Left renal pelvis (tissue), 4 donors: ENCODE data around the gene KCTD5. TPM values are rescaled to one million over a fixed set of nuclear protein-coding genes. Genes with fewer than 3 reads are reported as not detected.
A peak's percentile ranks its signal among the peaks of the same experiment; 100 is the strongest.
"Not testable (repeated sequence)": the region's sequence is repeated elsewhere in the genome, so short reads cannot be mapped to it uniquely, and the experiment has no call there.

Experiments used
- DNase-seq, 4 donors: peaks; one replicate each; pipeline ENCODE4 v3.0.0-alpha.2; 2013; ENCODE audit warnings: low read depth in 4 of 4, low spot score in 3 of 4
- polyA plus RNA-seq, 4 donors: library from polyadenylated mRNA; unstranded; fragments of 120-200 nt; gene quantifications; one replicate each; pipeline ENCODE4 v1.2.1, GENCODE V29; 2013; ENCODE audit not compliant: insufficient read length in 4 of 4

The KCTD5 gene
- polyA plus RNA-seq, 4 donors, result 19.2 to 26.0 (median 24.0) TPM

DNA sequence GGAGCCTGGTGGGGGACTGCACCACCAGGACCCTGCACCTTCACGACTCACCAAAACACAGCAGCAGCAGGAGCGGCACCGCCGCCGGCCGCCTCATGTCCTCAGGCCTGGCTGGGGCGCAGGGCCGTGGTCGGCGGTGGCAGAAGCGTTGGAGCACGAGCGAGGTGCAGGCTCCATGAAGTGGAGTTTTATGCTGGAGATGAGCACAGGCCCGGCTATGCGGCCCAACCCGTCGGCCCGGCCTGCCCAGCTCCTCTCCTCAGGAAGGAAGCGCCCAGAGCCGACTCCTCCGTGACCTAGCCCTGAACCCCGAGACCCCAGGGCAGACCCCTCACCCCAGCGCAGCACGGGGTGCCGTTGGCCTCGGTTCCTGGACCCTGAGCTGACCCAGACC lies 37.7 kb downstream of the KCTD5 start, which contains the start of gene PRSS27:
TSS of gene PRSS27 (minus strand) at position 161 of the 394 bp plus-strand sequence. CDS start at position 97, 64 bp downstream.
- no peak for DNase-seq

DNA sequence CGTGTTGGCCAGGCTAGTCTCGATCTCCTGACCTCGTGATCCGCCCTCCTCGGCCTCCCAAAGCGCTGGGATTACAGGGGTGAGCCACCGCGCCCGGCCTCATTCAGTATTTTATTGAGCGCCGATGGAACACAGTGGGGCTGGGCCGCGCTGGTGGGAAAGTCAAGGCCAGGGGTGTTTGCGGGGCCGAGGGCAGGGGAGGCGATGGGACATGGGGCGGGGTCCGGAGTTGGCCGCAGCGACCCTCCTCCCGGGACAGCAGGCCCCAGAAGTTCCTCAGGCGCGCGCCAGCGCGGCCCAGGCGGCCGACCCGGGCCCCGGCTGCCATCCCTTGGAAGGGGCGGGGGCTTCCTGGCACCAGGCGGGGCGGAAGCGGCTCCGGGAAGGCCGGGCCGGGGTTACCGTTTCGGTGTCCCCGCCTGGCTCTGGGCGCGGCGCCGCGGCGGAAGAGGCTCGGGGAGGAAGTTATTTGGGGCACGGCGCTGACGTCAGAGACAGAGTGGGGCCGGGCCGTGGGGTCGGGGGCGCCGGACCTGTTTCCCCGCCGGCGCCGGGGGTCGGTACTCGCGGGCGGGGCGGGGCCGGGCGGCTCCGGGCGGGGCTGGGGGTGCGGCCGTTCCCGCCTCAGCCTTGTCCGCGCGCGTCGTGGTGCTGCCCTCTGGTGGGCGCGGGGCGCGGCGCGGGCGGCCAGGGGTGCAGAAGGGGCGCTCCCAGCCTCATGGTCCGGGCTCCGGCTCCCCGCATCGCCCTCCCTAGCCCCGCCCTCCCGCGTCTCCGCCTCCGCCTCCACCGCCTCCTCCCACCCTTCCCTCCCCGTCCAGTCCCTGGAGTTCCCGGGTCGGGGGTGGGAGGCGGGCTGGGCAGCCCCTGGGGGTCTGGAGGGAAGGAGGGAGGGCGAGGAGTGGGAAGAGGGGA lies 38.7 kb downstream of the KCTD5 start:
- peak; percentile 36 to 61 (median 52) for DNase-seq

DNA sequence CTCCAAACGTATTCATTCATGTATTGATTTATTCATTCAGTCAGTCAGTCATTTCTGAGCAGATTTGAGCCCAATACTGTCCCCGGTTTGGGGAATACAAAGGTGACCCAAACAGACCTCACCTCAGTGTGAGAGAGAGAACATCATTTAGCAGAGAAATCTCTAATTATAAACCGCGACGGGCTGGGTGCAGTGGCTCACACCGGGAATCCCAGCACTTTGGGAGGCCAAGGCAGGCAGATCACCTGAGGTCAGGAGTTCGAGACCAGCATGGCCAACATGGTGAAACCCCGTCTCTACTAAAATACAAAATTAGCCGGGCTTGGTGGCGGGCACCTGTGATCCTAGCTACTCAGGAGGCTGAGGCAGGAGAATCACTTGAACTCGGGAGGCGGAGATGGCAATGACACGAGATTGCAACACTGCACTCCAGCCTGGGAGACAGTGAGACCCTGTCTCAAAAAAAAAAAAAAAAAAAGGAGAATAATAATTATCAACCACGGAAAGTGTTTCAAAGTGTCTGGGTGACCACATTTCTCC lies 39.4 kb downstream of the KCTD5 start:
- DNase-seq, result not testable (repeated sequence)

DNA sequence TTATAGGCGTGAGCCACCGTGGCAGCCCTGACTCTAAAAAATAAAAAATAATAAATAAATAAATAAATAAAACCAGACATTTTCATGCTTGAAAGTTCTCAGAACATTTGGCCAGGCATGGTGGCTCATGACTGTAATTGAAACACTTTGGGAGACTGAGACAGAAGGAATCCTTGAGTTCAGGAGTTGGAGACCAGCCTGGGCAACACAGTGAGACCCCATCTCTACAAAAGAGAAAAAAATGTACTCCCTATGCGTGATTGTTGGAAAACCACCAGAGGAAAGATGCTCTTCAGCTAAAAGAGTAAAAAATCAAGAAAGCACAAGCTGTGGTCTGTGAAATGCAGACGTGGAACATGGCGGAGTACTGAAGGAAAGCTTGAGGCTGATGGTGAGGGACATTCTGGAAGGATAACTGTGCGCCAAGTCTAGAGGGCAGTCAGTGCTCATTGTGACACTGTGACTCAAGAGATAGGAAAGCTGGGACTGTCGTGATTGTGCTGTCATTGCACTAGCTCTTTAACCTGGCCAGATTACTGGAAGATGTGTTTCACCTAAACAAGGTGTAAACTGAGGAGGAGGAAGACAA lies 41.9 kb downstream of the KCTD5 start:
- no peak for DNase-seq

DNA sequence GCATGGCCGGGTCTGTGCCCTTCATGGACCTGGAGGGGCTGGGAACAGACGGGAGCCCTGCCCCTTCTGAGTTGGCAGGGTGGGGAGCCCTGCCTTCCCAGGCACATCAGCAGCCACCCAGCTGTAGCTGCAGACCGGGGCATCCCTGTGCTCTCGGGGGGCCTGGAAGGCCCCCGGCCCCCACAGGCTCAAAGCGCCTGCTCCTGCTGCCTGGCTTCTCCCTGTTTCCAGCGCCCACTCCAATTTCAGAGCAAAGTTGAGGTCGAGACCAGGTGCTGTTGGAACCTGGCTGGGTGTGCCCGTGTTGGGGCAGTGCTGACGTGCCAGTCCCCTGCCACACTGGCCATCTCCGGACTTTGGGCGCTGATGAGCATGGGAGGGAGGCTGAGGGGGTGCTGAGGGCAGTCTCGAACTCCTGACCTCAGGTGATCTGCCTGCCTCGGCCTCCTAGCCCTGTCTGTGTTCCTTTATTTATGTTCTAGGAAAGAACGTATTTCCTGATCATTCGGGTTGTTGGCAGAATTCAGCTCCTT lies 42.6 kb downstream of the KCTD5 start:
- DNase-seq, result no peak

DNA sequence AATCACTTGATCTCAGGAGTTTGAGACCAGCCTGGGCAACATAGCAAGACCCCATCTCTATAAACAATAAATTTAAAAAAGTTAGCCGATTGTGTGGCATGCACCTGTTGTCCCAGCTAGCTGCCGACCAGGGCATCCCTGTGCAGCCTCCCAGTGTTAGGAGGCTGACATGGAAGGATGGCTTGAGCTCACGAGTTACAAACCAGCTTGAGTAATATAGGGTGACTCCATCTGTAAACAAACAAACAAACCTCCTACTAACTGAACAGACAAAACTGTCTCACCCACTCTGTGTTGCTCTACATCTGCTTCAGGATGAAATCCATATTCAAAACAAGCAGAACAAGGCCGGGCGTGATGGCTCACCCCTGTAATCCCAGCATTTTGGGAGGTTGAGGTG lies 44.6 kb downstream of the KCTD5 start:
- no peak for DNase-seq

DNA sequence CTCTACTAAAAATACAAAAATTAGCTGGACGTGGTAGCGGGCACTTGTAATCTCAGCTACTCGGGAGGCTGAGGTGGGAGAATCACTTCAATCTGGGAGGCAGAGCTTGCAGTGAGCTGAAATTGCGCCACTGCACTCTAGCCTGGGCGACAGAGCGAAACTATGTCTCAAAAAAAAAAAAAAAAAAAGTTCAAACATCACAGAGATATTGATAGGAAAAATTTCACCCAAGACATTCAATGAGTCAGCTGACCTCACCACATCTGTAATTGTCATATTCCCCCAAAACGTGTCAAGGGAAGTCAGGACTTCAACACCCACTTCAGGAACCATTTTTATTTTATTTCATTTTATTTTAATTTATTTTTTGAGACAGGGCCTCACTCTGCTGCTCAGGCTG lies 45.7 kb downstream of the KCTD5 start:
- no peak for DNase-seq

DNA sequence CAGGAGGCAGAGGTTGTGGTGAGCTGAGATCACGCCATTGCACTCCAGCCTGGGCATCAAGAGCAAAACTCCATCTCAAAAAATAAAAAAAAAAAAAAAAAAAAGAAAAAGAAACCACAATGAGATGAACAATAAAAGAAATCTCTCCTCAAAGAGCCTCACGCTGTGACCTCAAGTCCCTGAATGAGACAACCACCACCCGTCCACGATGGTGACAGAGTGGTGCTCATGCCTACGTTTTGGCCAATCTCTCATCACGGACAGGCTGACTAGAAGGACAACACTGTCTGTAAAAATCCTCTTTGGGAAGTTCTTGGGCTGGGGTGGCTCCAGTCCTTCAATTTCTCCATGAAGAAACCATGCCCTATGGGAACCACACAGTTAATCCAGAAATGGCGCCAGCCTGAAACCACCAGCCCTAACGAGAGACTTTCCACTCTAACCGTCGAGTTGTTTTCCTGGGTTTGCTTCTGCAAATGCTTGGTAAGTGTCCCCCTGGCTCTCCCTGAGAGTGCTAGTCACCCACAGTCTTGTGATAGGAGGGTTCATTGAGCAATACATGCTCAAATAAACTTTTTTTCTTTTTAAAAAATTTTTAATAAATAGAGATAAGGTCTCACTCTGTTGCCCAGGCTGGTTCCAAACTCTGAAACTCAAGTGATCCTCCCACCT lies 52.7 kb downstream of the KCTD5 start:
- DNase-seq, result no peak

DNA sequence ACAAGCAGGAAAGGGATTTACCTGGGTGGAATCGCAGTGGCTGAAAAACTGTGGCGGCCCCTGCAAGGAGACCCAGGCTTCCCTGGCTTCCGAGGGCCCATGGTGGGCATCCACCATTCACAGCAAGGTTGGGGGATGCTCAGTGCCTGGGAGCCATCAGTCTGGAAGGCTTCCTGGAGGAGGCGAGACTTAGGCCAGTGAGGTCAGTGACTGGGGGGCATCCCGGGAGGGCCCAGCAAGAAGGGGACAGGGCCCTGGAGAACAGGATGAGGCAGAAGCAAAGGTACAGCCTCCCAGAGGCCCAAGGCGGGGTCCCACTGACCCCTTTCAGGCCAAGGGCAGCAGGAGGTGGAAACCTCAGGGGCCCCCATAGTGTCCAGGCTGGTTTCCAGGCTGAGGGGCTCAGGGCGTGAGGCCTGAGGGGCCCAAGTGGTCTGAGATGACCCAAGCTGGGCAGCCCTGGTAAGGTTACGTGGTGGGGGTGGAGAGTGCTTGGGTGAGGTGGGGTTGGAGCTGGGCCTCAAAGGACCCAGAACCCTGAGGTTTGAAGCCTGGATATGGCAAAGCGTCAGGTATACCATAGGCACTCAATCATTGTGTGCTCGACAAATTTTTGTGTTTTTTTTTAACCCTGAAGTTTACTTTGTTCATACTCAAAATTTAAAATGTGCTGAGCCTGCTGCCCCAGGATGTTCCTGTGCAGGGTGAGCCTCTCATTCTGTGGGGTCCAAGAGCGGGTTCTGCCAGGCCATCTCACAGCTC lies 54.3 kb downstream of the KCTD5 start:
- DNase-seq, result no peak

DNA sequence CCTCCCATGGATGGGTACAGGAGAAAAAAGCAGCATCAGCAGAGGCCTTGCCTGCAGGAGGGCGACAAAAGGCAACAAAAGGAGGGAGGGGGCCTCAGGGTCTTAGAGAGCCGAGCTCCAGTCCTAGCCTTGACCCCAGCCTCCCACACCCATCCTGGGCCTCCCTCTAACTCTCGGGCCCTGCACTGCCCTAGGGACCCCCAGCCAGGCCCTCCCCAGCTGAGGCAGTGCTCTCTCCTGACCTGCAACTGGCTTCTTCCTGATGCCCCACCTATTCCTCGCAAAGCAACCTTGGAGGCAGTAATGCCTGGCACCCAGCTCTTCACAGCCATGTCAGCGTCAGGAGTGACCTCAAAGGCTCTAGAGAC lies 54.9 kb downstream of the KCTD5 start:
- DNase-seq, result no peak

DNA sequence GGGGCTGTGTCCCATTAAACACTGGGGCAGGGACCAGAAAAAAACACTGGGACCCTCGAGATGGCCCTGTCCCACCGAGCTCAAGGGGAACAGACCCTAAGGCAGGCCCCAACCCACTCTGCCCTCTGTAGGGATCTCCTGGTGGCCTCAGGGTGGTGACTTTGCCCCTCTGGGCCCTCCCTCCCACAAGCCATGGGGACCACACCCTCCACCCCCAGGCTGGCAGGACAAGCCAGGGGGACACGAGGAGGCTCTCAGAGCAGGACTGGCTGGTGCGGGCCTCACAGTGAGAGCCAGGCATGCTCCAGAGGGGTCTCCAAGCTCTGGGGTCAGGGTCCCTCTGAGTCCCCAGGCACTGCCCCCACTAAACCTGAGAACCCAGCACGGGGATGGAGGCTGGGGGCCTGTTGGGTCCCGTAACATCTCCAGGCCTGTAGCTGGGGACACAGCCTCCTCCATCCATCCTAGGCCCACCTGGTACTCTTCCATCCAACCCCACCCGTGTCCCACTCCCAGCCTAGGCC lies 55.6 kb downstream of the KCTD5 start:
- DNase-seq, result no peak

DNA sequence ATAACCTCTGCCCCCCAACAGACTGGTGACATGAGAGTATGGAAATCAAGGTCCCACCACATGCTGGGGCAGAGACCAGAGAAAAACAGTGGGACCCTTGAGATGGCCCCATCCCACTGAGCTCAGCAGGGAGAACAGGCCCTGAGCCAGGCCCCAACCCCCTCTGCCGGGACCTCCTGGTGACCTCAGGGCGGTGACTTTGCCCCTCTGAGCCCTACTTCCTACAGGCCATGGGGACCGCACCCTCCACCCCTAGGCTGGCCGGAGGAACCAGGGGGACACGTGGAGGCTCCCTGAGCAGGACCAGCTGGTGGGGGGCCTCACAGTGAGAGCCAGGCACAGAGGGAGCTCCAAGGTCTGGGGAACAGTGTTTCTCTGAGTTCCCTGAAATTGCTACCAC lies 56.3 kb downstream of the KCTD5 start:
- no peak for DNase-seq

DNA sequence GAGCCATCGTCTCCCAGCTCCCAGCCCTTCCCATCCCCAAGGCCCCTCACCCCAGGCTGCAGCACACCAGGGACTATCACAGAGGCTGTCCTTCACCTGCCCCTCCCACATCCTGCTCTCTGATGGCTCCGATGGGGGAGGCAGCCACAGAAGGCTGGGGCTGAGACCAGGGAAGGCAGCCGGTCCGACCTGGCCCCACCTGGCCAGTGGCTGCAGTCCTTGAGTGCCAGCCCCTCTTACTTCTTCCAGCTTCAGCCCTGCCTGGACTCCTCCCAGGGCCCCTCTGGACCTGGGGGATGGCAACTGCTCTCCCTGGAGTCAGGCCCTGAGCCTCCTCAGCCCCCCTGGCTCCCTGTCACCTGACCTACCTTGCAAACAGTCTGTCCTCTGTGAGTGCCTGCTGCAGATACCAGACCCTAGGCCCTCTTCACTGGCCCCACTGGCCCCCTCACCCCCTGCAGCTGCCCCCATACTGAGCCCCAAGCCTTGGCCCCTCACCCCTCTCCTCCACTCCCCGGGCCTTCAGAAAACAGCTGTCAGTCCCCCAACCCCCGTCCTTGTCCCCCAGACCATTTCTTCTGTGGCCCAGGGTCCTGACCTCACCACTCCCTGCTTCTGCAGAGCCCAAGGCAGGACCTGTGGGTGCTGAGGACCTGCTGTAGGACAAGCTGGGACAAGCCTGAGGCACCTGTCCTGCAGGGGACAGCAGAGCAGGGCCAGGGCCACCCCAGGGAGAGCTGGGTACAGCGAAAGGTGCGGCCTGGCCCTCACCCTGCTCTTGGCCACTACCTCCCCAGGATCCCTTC lies 57.5 kb downstream of the KCTD5 start:
- no peak for DNase-seq

DNA sequence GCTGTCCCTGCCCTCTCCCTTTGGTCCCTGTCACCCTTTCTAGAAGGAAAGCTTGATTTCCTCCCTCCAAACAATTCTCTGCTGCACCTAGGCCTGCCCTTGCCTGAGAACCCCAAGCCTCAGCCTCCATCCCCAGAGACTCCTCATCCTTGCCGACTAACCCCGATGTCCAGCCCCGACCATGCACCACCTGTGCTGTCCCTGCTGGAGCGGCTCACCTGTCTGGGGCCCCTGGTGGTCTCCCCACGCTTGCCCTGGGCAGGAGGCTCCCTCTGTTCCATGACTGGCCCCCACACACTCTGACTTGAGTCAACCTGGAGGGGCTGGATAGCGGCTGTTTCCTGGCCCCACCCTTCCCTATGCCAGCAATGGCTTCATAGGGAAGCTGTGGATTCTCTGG lies 58.2 kb downstream of the KCTD5 start:
- DNase-seq, result no peak

DNA sequence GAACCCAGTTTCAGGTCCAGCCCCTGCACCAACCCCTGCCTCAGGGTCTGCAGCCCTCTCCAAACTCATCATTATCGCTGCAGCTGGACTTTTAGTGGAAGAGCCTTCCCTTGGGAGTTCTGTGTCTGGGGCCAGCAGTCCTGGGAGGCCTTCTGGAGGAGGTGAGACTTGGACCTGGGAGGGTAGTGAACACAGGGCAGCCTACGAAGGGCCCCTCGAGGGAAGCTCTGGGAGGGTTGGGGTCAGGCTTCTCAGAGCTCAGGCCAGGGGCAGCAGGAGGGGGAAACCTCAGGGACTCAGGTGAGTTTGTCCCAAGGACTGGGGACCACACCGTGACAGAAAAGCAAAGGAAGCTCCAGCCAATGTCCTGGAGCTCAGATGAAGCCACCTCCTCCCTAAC lies 58.8 kb downstream of the KCTD5 start:
- DNase-seq, result no peak

DNA sequence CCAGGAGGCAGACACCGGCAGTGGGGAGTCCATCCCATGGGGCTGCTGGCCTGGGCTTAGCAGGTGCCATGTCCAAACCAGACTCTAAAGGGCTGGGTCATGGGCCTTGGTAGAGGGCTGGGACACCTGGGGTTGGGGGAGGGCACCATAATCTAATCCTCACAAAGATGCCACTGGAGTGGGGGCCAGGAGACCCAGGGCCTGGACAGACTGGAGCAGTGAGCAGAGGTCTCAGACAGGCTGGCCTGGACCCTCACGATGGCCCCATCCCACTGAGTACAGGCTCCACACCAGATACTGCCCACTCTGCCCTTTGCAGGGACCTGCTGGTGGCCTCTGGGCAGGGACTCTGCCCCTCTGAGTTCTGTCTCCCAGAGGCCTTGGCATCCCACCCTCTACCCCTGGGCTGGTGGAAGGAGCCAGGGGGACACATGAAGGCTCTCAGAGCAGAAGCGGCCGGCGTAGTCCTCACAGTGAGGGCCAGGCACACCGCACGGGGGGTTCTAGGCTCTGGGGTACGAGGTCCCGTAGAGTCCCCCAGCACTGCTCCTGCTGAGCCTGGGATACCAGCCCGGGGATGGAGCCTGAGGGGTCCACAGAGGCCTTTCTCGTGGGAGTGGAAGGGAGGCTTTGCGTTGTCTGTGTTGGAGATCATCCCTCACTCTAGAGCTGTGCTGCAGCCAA lies 60.1 kb downstream of the KCTD5 start:
- DNase-seq, result no peak

DNA sequence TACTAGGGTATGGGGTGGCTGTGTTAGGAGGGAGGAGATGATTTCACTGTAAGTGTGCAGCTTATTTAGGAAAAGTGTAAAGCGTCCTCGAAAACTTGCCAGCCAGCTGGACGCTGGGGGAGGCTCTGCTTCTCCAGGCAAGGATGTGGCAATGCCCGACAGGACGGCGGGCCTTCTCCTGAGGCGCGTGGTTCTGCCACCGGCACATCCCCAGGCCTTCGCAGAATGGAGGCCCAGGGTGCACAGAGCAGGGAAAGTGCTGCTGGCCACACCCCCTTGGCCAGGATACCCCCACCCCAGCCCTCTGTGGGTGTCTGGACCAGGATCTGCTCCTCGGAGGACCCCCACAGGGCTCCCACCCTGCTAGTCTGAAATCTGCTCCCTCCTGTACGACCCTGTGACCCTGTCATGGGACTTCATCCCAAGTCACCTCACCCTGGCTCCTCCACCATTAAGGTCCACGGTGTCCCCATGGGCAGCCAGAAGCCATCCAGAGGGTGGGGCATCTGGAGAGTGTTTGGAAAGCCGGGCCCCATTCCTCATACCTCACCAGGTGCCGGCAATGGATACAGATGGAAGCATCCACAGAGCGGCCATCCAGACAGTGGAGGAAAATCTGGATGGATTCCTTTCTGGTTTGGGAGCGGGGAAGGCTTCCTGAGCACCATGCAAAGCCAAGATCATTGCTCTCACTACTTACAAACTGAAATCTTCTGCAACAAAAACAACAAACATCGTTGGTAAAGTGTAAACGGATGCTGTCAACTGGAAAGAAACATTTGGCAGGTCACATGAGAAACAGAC lies 60.9 kb downstream of the KCTD5 start:
- no peak for DNase-seq

DNA sequence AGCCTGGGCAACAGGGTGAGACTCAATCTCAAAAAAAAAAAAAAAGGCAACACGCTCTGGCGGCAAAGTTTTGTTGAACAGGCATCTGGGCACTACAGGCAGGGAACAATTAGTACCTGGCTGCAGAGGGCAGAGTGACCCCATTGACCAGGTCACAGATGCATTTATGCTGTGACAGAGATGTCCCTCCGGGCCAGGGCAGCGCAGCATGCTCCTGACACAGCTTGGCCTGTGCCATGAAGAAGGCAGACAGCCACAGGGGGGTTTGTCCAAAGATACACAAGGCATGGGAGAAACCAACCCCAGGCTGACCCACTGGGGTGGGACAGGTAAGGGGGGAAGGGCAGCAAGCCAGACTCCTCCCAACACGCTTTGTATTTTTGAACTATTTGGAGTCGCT lies 62.4 kb downstream of the KCTD5 start:
- no peak for DNase-seq
